NCI-H128 (cell line): ENCODE data around the gene PSORS1C2.
"Not testable (repeated sequence)": the region's sequence is repeated elsewhere in the genome, so short reads cannot be mapped to it uniquely, and the experiment has no call there.

ENCODE experiments used
- DNase-seq: peaks from one replicate; lab custom pipeline; 2025; ENCODE audit not compliant: unreplicated experiment; lab: John Stamatoyannopoulos, UW

The PSORS1C2 gene

DNA sequence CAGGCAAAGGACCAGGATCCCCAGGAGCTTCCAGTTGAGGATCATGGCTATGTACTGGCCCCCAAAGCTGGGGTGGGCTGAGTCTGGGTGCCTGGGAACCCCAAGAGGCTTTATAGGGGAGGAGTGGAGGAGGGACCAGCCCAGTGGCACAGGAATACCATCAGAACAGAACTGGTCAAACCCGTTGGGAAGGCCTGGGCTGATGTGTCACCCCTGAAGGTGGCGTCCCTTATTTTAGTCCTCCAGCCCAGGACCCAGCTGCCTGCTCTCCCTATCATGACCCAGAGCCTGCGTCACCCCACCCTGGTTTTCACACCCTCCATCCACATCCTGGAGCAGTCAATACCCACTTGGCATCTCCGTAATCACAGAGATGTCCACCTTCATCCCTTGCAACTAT is at the start of gene PSORS1C2:
Gene PSORS1C2 (minus strand): TSS at position 85 of the 400 bp plus-strand sequence. CDS start 40 bp downstream, at position 45.
- no peak for DNase-seq

DNA sequence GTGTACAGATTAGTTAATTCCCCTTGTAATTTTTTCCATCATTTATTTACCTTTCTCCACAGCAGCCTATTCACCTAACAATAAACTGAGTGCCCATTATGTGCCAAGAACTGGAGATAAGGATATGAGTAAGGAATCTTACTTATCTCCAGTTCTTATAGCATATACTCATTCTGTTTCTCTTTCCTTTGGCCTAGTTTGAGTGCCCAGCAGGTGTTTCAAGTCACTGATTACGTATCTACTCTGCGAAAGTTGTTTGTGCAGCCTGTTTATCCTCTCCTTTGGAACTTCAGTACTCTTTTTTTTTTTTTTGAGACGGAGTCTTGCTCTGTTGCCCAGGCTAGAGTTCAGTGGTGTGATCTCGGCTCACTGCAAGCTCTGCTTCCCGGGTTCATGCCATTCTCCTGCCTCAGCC is 48.9 kb upstream of the PSORS1C2 start:
- DNase-seq, result no peak

DNA sequence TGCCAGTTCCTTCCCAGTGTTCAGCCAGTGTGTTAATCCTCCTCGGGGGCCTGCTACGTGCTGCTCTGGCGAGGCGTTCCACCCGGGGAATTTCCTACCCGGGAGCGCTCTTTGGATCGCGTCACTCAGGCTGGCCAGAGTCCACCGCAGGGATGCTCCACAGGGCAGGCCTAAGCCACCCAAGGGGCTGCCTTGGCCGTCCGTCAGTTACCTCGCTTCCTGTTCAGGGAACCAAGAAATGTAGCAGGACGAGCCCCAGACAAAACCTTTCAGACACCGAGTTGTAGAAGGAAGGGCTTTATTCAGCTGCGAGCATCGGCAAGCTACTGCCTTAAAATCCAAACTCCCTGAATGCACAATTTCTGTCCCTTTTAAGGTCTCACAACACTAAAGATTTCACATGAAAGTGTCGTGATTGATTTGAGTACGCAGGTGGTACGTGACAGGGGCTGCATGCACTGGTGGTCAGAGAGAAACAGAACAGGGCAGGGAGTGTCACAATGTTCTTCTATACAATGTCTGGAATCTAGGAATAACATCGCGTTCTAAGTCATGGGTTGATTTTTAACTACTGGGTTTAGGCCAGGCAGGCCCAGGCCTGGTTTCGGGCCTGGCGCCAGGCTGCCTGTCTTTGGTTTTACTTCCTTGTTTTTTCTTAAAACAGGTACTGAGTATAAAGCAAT is 47.3 kb upstream of the PSORS1C2 start:
- no peak for DNase-seq

DNA sequence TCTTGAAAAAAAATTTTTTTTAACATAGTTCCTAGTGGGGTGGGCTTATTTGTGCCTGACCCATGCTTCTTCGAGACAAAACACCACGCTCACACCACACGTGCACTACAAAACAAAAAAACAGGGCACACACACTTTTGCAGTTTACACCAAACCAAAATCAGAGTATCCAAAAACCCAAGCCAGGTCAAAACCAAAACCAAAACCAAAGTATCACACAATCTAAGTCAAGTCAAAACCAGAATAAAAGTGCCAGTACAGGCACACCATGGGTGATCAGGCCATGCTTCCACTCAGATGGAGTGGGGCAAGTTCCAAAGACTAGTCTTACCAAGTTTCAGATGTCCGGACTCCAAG is 46.8 kb upstream of the PSORS1C2 start:
- DNase-seq, result not testable (repeated sequence)

DNA sequence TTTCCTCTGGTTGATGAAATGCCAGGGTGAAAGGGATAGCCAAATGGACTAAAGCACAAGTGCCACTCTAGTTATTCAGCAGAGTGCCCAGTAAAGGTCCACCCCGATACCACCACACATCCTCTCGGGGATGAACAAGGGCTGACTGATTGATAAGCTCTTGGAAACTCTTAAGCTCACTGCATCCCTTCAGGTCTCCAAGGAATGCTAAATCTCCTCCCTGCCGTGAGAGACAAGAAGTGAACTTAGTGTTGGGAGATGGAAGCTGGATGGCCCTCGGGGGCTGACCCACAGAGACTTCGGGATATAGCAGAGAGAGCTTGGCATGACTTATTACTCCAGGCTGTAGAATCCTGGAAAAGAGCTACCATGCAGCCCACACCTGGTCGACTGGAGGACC is 45.0 kb upstream of the PSORS1C2 start:
- not testable (repeated sequence) for DNase-seq

DNA sequence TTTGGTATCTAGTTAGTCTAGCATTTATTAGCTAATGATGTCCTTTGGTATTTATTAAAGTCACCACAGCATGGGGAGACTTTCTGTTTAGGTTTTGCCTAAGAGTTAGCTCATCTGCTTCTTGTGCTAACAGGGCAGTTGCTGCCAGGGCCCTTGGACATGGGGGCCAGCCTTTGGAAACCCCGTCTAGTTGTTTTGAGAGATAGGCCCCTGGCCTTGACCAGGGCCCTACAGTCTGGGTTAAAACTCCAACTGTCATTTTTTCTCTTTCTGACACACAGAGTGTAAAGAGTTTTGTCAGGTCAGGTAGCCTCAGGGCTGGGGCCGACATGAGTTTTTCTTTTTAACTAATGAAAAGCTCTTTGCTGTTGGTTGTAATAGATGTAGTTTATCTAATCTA is 44.4 kb upstream of the PSORS1C2 start:
- DNase-seq, result not testable (repeated sequence)

DNA sequence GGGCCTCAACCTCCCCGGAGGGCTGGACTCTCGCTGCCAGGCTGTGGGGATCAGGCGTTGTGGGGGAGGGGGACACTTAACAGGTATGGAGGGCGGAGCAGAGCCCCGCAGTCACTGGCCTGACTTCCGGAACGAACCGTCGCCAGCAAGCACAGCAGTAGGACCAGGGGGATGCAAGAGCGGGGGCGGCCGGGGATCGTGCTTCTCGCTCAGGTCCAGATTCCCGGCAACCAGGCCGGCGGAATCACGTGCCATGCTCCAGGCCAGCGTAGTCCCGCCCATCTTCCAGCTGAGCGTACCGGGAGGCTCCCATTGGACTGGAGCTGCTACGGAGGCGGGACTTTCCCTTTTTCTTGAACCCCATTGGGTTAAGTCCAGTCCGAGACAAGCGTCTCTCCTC is 41.6 kb upstream of the PSORS1C2 start:
- DNase-seq, result no peak

DNA sequence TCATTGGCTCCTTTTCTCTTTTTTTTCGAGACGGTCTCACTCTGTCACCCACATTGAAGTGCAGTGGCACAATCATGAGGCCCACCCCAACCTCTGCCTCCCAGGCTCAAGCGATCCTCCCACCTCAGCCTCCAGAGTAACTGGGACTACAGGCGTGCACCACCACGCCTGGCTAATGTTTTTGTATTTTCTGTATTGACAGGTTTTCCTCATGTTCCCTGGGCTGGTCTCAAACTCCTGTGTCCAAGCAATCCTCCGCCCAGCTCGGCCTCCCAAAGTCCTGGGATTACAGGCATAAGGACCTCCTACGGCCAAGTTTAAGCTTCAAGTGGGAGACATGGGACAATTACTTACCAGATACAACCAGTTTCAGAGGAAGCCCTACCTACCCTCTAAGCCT is 41.0 kb upstream of the PSORS1C2 start:
- no peak for DNase-seq

DNA sequence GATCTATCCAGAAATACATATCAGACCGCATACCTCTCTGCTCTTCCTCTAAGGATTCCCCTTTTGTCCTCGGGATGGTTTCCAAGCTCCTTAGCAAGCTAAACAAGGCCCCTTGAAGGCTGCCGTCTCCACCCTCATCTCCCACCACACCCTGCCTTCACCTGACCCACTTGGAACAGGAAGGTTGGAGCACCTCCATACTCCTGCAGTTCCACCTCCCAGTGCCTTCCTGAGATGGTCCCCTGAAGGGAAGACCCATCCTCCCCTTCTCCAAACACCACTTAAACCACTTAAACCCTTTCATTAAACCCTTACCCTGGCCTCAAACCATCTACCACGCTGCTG is 40.1 kb upstream of the PSORS1C2 start:
- DNase-seq, result no peak

DNA sequence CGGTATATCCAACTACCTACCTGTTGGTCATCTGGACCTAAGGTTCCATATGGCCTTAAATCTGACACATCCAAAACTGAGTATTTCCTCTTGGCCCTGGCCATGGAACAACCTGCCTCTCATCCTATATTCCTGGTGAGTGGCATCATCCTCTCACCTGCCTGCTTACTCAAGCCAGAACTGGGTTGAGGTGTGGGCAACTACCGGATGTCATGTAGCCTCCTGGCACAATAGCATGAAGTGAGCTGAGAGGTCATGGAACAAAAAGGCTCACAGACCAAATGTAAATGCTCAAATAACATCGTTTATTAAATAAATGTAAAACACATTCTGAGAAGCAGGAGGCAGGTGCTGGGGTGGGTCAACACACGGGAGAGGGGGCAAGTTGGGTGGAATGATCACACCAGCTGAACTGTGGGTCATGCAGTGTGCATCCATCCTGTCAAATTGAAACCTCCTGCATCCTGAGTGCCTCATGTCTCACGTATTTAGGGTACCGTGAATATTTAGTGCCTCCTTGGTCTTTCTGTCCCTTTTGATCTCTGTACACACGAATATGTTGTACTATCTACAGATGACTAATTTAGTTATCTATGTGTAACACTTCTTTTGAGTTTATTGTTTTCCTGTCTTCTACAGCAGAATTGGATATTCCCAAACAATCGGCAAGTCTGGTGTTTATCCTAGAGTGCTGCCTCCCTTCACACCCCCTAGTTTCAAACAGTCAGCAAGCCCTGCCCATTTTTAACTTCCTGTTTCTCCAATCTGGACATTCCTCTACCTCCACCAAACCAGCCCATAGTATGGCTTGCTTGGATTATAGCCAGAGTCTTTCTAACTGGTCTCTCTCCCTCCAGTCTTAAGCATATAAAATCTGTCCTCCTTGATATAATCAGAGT is 39.5 kb upstream of the PSORS1C2 start:
- no peak for DNase-seq

DNA sequence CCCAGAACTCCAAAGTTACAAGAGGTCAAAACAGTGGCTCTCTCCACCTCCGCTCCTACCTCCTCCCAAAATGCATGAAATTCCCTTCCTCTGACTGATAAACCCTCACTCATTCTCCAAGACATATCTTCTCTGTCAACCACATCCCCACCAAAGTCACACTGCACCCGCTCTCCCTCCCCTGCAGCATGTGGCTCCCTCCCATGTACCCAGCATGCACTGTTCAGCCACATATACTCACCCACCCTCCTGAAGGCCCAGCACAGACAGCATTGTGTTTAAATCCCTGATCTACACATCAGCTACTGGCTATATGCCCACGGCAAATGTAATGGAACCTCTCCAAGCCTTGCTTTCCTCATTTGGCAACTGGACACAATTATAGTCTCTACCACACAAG is 37.1 kb upstream of the PSORS1C2 start:
- DNase-seq, result no peak

DNA sequence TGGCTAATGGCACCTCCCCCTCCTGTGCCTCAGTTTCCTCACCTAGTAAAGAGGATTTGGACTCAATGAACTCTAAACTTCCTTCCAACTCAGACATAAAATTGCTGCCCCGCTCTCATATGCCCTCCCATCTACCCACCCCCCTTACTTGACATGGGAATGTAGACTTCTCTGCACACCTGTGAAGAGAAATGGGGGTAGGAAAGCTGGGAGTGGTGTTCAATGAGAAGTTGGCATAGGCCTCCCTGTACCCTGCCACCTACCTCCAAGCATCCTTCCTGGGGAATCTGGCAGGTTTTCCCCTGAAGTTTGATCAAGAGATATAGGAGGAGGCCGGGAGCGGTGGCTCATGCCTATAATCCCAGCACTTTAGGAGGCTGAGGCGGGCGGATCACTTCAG is 35.5 kb upstream of the PSORS1C2 start:
- DNase-seq, result no peak

DNA sequence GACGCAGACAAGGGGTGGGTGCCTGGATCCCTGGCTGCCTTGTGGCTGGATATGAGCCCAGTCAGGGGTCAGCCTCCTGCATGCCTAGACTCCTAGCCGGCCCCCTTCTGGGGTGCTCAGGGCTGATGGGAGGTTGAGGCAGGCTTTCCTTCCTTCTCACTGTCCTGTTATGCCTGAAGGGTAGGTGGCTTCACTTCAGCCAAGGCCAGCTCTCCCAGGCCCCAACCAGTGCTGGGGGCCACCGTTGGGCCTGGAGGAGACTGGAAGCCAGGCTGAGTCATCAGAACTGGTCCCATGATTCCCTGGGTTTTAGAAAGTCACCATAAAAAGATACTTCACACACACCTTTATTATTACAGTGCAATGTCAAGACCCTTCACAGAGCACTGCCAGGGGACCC is 34.5 kb upstream of the PSORS1C2 start:
- no peak for DNase-seq

DNA sequence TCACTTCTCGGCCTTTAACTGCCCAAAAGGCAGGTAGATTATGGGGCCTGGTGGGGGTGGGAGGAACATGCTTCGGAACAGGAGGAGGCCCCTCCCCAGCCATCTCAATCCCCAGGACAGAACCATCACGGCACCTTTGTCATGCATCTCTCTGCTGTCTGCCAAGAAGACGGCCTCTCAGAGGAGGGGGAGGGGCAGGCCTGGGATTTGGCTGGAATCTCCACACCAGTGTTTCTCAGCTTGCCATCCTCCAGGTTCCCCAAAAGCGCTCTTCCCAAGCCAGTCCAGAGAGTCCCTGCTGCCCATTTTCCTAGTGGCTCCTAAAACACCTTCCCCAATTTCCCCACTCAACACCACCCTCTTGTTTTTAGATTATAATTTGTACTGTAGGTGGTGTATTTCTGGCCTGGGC is 34.1 kb upstream of the PSORS1C2 start:
- no peak for DNase-seq

DNA sequence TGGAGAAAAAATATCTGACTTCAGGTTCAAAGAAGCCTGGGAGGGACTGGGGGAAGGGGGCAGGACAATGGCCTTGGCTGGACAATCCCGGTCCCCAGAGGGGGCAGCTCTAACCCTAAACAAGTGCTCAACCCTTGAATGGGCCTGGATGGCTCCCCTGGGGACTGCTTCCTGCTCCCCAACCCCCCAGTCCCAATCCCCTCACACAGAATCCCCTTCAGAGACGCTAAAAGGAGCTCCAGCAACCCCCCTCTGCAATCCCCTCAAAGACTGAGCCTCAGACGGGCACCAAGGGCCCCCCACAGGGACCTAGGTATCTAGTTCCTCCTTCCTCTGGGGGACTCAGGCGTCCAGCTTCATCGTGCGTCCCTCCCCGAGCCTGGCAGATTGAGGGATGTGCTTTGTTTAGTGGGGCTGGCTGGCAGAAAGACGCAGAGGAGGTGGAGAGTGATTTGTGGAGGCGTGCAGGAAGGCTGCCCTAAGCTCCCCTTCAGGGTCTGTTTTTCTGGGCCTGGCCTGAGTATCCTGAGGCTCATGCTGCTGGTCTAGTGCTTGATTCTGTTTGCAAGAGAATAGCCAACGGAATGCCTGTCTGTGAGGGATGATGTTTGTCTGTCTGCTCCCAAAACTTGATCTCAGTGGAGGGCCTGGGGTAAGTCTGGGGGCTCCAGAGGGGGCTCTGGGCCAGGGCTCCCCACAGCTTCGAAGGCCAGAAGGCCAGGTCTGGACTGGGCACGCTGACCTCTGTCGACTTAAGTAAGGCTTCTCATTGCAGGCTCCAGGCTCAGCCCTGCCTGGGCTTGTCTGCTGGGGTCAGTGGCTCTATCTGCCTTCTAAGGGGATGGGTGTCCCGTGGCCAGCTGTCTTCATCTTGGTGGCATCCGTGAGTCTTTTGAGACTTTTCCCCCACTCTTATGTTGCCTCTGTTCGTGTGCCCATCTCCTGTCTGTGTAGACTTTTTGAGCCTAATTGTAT is 33.4 kb upstream of the PSORS1C2 start:
- no peak for DNase-seq

DNA sequence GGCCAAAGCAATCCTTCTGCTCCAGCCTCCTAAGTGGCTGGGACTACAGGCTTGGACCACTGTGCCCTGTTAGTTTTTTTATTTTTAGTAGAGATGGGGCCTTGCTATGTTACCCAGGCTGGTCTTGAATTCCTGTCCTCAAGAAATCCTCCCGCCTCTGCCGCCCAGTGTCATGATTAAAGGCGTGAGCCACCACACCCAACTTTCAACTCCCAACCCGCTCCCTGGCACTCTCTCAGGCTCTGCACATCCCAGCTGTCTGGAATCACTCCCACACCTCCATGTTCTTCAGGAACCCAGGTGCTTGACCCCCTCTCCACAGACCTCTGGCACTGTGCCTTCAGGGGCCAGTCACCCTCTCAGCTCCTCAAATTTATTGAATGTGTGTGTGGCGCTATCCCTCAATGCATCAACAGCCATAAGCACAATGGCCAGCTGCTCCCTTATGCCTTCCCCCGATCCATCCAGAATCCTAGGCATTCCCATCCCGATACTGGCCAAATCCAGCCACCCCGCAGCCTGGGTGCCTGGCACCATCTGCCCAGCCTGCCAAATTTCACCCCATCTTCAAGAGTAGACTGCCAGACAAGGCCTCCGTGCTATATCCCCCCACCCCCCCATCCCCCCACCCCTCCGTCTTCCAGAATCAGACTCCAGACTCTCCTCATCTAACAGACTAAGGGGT is 32.3 kb upstream of the PSORS1C2 start:
- DNase-seq, result no peak

DNA sequence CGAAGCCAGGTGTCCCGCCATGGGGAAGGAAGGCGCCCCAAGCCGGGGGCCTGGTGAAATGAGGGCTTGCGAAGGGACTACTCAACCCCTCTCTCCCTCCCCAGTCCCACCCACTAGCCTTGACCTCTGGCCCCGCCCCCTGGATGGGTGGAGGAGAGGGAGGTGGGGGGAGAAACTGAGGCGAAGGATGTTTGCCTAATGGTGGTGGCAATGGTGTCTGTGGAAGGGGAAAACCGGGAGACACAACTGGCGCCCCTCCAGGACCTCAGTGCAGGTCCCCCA is 31.7 kb upstream of the PSORS1C2 start, which contains the start of gene POU5F1:
Gene POU5F1 (minus strand): TSS at position 83 of the 282 bp plus-strand sequence. CDS start 62 bp downstream, at position 21.
- DNase-seq, result no peak

DNA sequence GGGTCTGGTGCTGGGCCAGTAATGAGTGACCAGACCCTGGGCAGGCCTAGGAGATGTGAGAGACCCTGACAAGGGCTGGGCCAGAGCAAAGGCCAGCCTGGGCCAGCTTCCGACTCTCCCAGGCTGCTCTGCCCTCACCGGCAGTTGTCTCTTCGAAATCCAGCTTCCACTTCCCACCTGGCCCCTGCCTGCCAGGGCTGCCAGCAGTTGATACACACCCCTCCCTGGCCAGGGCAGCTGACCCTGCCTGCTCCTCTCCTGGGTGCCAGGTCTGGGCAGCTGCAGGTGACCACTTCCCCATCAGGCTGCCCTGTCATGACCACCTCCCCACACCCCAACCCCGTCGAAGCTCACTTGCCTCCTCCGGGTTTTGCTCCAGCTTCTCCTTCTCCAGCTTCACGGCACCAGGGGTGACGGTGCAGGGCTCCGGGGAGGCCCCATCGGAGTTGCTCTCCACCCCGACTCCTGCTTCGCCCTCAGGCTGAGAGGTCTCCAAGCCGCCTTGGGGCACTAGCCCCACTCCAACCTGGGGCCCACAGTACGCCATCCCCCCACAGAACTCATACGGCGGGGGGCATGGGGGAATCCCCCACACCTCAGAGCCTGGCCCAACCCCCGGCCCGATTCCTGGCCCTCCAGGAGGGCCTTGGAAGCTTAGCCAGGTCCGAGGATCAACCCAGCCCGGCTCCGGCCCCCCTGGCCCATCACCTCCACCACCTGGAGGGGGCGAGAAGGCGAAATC is 31.2 kb upstream of the PSORS1C2 start:
- DNase-seq, result not testable (repeated sequence)

DNA sequence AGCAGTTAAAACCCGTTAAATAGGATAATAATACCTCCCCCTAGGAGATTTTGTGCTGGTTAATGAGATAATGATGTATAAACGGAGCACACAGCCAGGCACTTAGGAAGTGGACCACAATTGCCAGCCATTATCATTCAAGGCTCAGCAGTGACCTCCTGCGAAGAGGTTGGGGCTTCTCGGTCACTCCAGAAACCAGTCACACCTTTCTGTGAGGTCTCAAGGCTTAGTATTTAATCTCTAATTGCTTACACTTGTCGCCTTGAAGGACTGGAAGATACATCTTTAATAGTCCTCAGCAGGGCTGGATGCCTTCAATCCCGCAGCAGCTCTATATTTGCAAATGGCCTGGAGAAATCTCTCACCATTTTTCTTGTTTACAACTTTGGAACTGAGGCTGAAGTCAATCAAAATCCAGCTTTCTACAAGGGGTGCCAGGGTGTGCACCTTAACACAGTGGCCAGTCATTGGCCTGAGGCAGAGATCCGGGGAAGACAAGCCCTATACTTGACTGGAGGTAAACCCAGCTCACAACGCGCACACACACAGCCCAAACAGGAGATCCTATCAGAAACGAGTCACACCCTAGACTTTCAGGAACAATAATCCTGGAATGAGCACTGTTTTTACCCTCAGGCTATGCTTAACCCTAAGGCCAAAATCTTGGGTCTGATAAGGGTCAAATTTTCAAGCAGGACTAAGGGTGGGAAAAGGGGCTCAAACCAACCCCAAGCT is 30.4 kb upstream of the PSORS1C2 start:
- no peak for DNase-seq
